Skeletal muscle satellite cell (primary cell): ENCODE data around the gene EPB41.
"Not testable (repeated sequence)": the region's sequence is repeated elsewhere in the genome, so short reads cannot be mapped to it uniquely, and the experiment has no call there.

Source experiments
- H3K27me3 ChIP-seq: 2 replicates; pipeline ENCODE4 v1.7.0; 2013; ENCODE audit warnings: low read length; ENCODE audit not compliant: control insufficient read depth, insufficient read depth
- H3K36me3 ChIP-seq: 2 replicates; pipeline ENCODE4 v1.7.0; 2013; ENCODE audit warnings: mild to moderate bottlenecking, control low read depth, low read length; ENCODE audit not compliant: insufficient read depth
- H3K4me1 ChIP-seq: 2 replicates; pipeline ENCODE4 v1.7.0; 2013; ENCODE audit warnings: low read length; ENCODE audit not compliant: control insufficient read depth, insufficient read depth
- H3K4me2 ChIP-seq: 2 replicates; pipeline ENCODE4 v1.7.0; 2013; ENCODE audit warnings: mild to moderate bottlenecking, low read length
- H3K4me3 ChIP-seq: 2 replicates; pipeline ENCODE4 v1.7.0; 2013; ENCODE audit warnings: low read length
- H3K9ac ChIP-seq: 2 replicates; pipeline ENCODE4 v1.7.0; 2013; ENCODE audit warnings: mild to moderate bottlenecking, low read depth, low read length, moderate library complexity
- H3K9me3 ChIP-seq: replicated peaks from 2 replicates; pipeline ENCODE4 v1.7.0; 2013; ENCODE audit warnings: mild to moderate bottlenecking, control low read depth, low read length

EPB41 gene

GRCh38 chr1:29121936-29122681 is 207.7 kb downstream of the EPB41 start:
- Histone ChIP-seq H3K4me1 (peaks cover 25% of the 10 kb centered on the region), H3K9ac (peak overlapping the region; percentile 29), H3K27me3 (peaks cover 25% of the 10 kb centered on the region), H3K4me3 (peak overlapping the region; percentile 57), H3K9me3 (no peaks in the 10 kb centered on the region), H3K4me2 (peak overlapping the region; percentile 89), H3K36me3 (no peaks in the 10 kb centered on the region)

DNA sequence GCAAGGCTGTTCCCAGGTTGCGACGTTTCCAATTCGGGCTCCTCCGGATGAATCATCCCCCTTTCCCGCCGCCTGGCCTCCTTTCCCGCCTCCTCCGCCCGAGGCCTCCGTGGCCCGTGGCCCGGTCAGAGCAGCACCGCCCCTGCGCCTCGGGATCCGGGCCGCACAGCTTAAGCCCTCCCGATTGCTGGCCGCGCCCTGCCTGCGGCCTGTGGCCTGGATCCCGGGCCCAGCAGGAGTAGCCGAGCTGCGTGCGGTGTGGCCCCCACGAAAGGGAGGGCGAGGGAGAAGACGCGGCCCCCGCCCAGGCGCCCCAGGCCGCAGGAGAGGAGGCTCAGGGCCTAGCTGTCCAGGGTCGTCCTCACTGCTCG is 208.3 kb downstream of the EPB41 start:
- Histone ChIP-seq H3K27me3 (peaks cover 27% of the 10 kb centered on the region), H3K9ac (peak overlapping the region; percentile 29), H3K36me3 (no peaks in the 10 kb centered on the region), H3K4me2 (peak overlapping the region; percentile 89), H3K9me3 (no peaks in the 10 kb centered on the region), H3K4me3 (peak overlapping the region; percentile 57), H3K4me1 (peaks cover 25% of the 10 kb centered on the region)

DNA sequence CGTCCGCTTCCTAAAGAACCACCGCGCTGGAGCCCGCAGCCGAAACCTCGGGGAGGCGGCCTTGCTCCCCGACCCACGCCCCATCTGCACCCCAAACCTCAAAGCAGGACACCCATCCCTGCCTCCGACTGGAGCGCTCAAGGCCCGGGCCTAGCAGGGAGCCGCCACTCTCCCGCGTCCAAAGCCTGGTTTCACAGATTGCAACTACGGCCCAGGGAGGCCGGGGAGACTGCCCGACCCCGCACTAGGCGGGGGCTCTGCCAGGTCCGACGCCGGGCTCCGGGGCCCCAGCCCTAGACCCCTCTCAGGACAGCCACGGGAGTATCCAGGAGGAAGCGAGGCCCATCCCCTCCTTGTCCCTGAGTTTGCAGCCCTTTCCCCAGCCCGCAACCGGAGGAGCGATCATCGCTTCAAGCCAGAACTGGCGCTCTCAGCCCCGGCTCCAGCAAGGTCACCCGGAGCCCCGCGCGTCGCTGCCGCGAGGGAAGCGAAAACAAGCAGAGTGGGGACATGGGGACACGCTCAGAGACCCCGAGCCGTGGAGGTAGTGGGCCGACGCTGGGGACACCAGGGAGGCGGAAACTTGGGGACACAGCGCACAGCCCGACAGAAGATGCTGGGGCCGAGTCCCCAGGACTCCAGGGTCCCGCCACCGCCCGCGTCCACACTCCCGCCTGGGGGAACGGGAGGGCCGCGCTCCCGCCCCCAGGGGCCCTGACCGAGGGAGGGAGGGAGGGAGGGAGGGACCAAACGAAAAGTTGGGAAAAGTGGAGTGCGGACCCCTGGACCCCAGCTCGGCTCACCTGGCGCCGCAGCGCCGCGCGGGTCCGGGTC is 208.9 kb downstream of the EPB41 start:
- Histone ChIP-seq H3K4me1 (peaks cover 25% of the 10 kb centered on the region), H3K4me3 (peak overlapping the region; percentile 57), H3K36me3 (no peaks in the 10 kb centered on the region), H3K27me3 (peaks cover 33% of the 10 kb centered on the region), H3K4me2 (peak overlapping the region; percentile 89), H3K9ac (no peak overlapping the region), H3K9me3 (no peaks in the 10 kb centered on the region)

- no peaks in the 10 kb centered on the region for H3K9me3 ChIP-seq
- H3K4me3 ChIP-seq: peak within 1 kb of the TSS; percentile 84
- H3K4me2 ChIP-seq: peak within 1 kb of the TSS; percentile 89
- peaks cover 25% of the 10 kb centered on the region for H3K4me1 ChIP-seq
- peak within 1 kb of the TSS; percentile 88 for H3K9ac ChIP-seq
- peaks cover 29% of the 10 kb centered on the region for H3K27me3 ChIP-seq
- no peaks in the 10 kb centered on the region for H3K36me3 ChIP-seq
Observed at GRCh38 chr1:29123887-29124365, 209.6 kb downstream of the EPB41 start, which contains the start of gene TMEM200B. Gene TMEM200B, minus strand, starts transcription at chr1:29123903. Its CDS starts 2,075 bp downstream, at chr1:29121828.

DNA sequence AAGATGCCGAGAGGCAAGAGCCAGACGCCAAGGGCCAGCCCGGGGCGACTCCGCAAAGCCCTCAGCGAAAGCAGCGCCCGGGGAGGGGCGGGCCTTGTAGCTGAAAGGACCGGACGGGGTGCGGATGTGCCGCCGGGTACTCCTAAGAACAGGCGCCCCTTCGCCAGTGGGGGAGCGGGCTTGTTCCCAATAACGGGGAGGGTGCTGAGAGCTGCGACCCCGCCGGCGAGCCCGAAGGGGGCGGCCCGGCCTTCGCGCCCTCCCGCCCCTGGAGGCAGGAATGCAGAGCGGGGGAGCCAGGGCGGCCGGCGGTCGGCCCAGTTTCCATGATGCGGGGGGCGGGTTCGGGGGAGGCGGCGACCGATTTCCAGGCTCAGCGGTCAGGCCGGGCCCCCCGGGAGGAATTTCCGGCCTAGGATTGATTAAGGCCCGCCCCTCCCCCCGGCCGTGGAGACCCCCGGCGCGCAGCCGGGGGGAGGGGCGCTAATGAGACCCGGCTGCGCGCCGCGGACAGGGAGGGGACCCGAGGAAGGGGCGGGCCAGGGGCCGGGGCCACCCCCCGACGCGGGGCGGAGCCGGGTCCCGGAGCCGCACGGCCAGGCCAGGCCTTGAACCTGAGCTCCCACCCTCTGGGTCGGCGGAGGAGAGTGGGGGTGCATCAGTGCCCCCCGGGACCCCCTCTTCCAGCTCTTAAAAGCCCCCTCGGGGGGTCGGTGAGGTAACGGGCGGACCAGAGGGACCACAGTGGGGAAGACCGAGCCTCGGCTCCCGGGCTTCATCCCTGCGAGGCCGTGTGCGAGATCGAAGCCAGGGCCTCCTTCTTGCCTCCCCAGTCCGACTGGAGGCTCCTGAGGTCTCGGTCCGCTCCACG is 210.2 kb downstream of the EPB41 start:
- Histone ChIP-seq H3K4me3 (peak overlapping the region; percentile 84), H3K27me3 (peaks cover 29% of the 10 kb centered on the region), H3K9ac (peak overlapping the region; percentile 88), H3K9me3 (no peaks in the 10 kb centered on the region), H3K36me3 (no peaks in the 10 kb centered on the region), H3K4me2 (peak overlapping the region; percentile 89), H3K4me1 (peaks cover 25% of the 10 kb centered on the region)

DNA sequence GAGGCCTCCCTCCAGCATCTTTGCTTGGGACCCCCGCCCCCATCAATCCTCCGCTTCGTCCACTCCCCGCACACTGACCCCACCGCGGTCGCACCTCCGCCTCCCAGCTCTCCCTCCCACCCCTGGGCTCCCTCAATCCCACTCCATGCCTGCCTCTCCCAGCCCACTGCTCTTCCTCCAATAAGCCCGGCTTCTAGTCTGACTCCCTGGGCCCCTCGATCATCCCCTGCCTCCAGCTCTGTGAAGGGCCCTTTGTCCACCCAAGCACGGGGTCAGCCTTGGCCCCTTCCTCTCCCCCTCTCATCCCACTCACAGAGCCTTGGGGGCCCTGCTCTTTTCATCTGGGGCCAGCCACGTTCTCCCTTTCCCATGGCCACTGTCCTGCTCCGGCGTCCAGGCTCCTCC is 210.9 kb downstream of the EPB41 start:
- H3K9ac ChIP-seq: peak overlapping the region; percentile 88
- H3K27me3 ChIP-seq: peaks cover 28% of the 10 kb centered on the region
- H3K36me3 ChIP-seq: no peaks in the 10 kb centered on the region
- H3K4me2 ChIP-seq: peak overlapping the region; percentile 89
- H3K9me3 ChIP-seq: no peaks in the 10 kb centered on the region
- H3K4me1 ChIP-seq: peaks cover 25% of the 10 kb centered on the region
- H3K4me3 ChIP-seq: peak overlapping the region; percentile 84

GRCh38 chr1:29125788-29126187 is 211.4 kb downstream of the EPB41 start:
- H3K4me3 ChIP-seq: no peak overlapping the region
- H3K36me3 ChIP-seq: no peaks in the 10 kb centered on the region
- no peaks in the 10 kb centered on the region for H3K9me3 ChIP-seq

DNA sequence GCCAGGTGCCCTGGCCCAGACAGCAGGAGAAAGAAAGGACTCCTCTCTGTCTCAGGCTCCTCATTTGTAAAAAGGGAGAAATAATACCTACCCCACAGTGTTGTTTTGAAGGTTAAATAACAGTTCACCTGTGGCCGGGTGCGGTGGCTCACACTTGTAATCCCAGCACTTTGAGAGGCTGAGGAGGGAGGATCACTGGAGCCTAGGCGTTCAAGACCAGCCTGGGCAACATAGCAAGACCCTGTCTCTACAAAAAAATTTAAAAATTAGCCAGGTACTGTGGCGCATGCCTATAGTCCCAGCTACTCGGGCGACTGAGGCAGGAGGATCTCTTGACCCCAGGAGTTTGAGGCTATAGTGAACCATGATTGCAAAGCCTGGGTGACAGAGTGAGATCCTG is 211.8 kb downstream of the EPB41 start:
- H3K9ac ChIP-seq: no peak overlapping the region
- peaks cover 27% of the 10 kb centered on the region for H3K27me3 ChIP-seq
- no peaks in the 10 kb centered on the region for H3K9me3 ChIP-seq

More at GRCh38 chr1:29125788-29126187, 211.4 kb downstream of the EPB41 start:
- peaks cover 27% of the 10 kb centered on the region for H3K27me3 ChIP-seq
- no peak overlapping the region for H3K4me2 ChIP-seq
- no peak overlapping the region for H3K9ac ChIP-seq
- peaks cover 25% of the 10 kb centered on the region for H3K4me1 ChIP-seq

DNA sequence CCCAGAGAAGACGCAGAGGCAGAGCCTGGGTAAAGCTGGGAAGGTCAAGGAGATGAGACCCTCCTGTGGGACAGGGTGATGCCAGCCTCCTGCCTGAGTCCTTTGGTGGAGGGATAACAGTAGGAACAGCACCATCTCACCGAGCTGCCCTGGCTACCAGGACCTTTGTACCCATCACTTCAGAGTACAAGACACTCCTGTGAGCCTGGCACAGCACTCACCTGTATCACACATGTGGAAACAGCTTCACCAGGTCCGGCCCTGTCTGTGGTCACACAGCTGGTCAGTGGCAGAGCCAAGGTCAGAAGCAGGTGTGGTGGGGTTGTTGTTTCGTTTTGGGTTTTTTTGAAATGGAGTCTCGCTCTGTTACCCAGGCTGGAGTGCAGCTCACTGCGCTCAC is 214.4 kb downstream of the EPB41 start:
- H3K4me1 ChIP-seq: peaks cover 9% of the 10 kb centered on the region
- no peak overlapping the region for H3K4me2 ChIP-seq
- H3K36me3 ChIP-seq: no peaks in the 10 kb centered on the region
- no peak overlapping the region for H3K9ac ChIP-seq
- no peak overlapping the region for H3K4me3 ChIP-seq
- H3K27me3 ChIP-seq: peaks cover 8% of the 10 kb centered on the region
- no peaks in the 10 kb centered on the region for H3K9me3 ChIP-seq

More for the DNA sequence above, 211.8 kb downstream of the EPB41 start:
- no peak overlapping the region for H3K4me3 ChIP-seq
- peaks cover 25% of the 10 kb centered on the region for H3K4me1 ChIP-seq
- no peaks in the 10 kb centered on the region for H3K36me3 ChIP-seq
- no peak overlapping the region for H3K4me2 ChIP-seq

DNA sequence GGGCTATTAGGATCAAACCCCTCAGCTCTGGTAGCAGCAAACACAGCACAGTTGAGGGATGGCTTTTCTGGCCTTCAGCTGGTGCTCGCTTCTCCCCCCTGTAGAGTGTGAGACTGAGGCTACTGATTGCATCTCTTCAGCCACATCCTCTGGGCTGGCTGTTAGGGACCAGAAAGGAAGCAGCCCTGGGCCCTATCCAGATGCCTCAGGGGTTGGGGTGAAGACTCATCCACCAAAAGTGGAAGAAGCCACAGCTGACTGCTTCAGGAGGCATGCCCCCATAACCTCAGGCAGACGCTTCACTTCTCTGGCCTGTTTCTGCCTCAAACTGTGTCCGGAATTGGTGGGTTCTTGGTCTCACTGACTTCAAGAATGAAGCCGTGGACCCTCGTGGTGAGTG is 215.5 kb downstream of the EPB41 start:
- Histone ChIP-seq H3K4me1 (peaks cover 3% of the 10 kb centered on the region), H3K27me3 (peaks cover 8% of the 10 kb centered on the region), H3K4me3 (no peak overlapping the region), H3K9ac (no peak overlapping the region), H3K36me3 (no peaks in the 10 kb centered on the region), H3K4me2 (no peak overlapping the region), H3K9me3 (no peaks in the 10 kb centered on the region)

GRCh38 chr1:29131056-29131455 is 216.7 kb downstream of the EPB41 start:
- H3K4me1 ChIP-seq, H3K36me3 ChIP-seq, H3K27me3 ChIP-seq, H3K9me3 ChIP-seq, H3K4me3 ChIP-seq, H3K4me2 ChIP-seq, H3K9ac ChIP-seq: not testable (repeated sequence)
